OCI-LY7 (cell line): ENCODE data around the gene PHF24. TPM values are rescaled to one million over a fixed set of nuclear protein-coding genes. Genes with fewer than 3 reads are reported as not detected.

ENCODE experiments used
- BruUV-seq: library from RNA; stranded (reverse); fragments of 400-500 nt; replicated peaks from 2 replicates; lab custom pipeline; 2021; lab: Mats Ljungman, UMichigan
- CTCF ChIA-PET: fragments of 300-600 bp; sonication (Branson Sonifier 250); formaldehyde crosslinking; loops from one replicate; lab custom pipeline; 2022; ENCODE audit warnings: antibody characterized with exemption; ENCODE audit not compliant: unreplicated experiment; lab: Charles Lee
- POLR2A ChIA-PET: fragments of 300-600 bp; sonication (Branson Sonifier 250); formaldehyde crosslinking; loops from one replicate; lab custom pipeline; 2022; ENCODE audit warnings: antibody characterized with exemption; lab: Charles Lee
- DNase-seq: peaks from one replicate; pipeline ENCODE4 v3.0.0-alpha.2; 2015; ENCODE audit warnings: low spot score
- H2AFZ ChIP-seq: fragments of 200-600 bp; sonication (generic), shearing (Covaris generic); 2 replicates; pipeline ENCODE4 v1.6.1; 2014; ENCODE audit warnings: mild to moderate bottlenecking, antibody characterized with exemption, low read length, moderate library complexity
- H3K27ac ChIP-seq: fragments of 200-600 bp; sonication (generic); 2 replicates; pipeline ENCODE4 v1.5.1; 2014; ENCODE audit warnings: mixed run types, low read depth, mild to moderate bottlenecking, moderate library complexity, low read length, inconsistent platforms; ENCODE audit not compliant: poor library complexity, severe bottlenecking
- H3K36me3 ChIP-seq: fragments of 200-600 bp; sonication (generic); 2 replicates; pipeline ENCODE4 v1.6.1; 2014; ENCODE audit warnings: mild to moderate bottlenecking, antibody characterized with exemption, low read length, moderate library complexity, mixed read lengths; ENCODE audit not compliant: insufficient read depth
- H3K4me1 ChIP-seq: fragments of 200-600 bp; sonication (generic); 2 replicates; pipeline ENCODE4 v1.5.1; 2014; ENCODE audit warnings: mild to moderate bottlenecking, low read length; ENCODE audit not compliant: insufficient read depth, poor library complexity, severe bottlenecking
- H3K4me2 ChIP-seq: fragments of 200-600 bp; sonication (generic); 2 replicates; pipeline ENCODE4 v1.6.1; 2014; ENCODE audit warnings: mild to moderate bottlenecking, low read length
- H3K4me3 ChIP-seq: fragments of 200-600 bp; sonication (generic); 2 replicates; pipeline ENCODE4 v1.5.1; 2014; ENCODE audit warnings: mild to moderate bottlenecking, low read depth, low read length; ENCODE audit not compliant: poor library complexity, severe bottlenecking
- H3K79me2 ChIP-seq: fragments of 200-600 bp; sonication (generic); 2 replicates; pipeline ENCODE4 v1.6.1; 2016; ENCODE audit warnings: low read depth, mild to moderate bottlenecking, low read length, moderate library complexity, mixed read lengths; ENCODE audit not compliant: insufficient read depth
- H3K9me2 ChIP-seq: fragments of 200-600 bp; sonication (generic); 2 replicates; pipeline ENCODE4 v1.6.1; 2016; ENCODE audit warnings: mild to moderate bottlenecking, low read length, mixed read lengths; ENCODE audit not compliant: insufficient read depth
- H3K9me3 ChIP-seq: fragments of 200-600 bp; sonication (generic); 2 replicates; pipeline ENCODE4 v1.6.1; 2014; ENCODE audit warnings: mild to moderate bottlenecking, mixed run types, low read length, mixed read lengths
- H4K20me1 ChIP-seq: fragments of 200-600 bp; sonication (generic); 2 replicates; pipeline ENCODE4 v1.6.1; 2014; ENCODE audit warnings: mild to moderate bottlenecking, antibody characterized with exemption, low read length, moderate library complexity, mixed read lengths; ENCODE audit not compliant: insufficient read depth
- CTCF ChIP-seq: fragments of 200-600 bp; sonication (generic); conservative IDR thresholded peaks from 2 replicates; pipeline ENCODE4 v1.5.1; 2014; ENCODE audit warnings: mild to moderate bottlenecking, antibody characterized with exemption, low read length, moderate library complexity, mixed read lengths
- EZH2phosphoT487 ChIP-seq: fragments of 200-600 bp; sonication (generic); IDR thresholded peaks from 2 replicates; pipeline ENCODE4 v1.6.1; 2018; ENCODE audit warnings: low read depth, borderline replicate concordance, mild to moderate bottlenecking, mixed run types, antibody characterized with exemption, low read length, moderate library complexity, mixed read lengths
- intact Hi-C: fragments of 100-400 bp; cut with micrococcal nuclease; formaldehyde crosslinking; loops from one replicate; pipeline ENCODE4 v1.10.0; 2022; ENCODE audit not compliant: unreplicated experiment
- total RNA-seq, 2 experiments: library from RNA; depleted of rRNA in 1 of 2; stranded (reverse); fragments of >200 nt in 1 of 2; shearing (Covaris generic) in 1 of 2; gene quantifications; 2 replicates each; pipeline ENCODE4 v1.2.3, GENCODE V29; 2014 to 2022

Gene PHF24
- total RNA-seq, 2 experiments from 2014 or later = not detected

- Histone ChIP-seq H3K9me2 (no peaks in the 10 kb centered on the region), H3K9me3 (no peaks in the 10 kb centered on the region), H3K27ac (no peak overlapping the region), H3K4me1 (peaks cover 9% of the 10 kb centered on the region), H2AFZ (no peak overlapping the region), H4K20me1 (no peaks in the 10 kb centered on the region), H3K4me2 (no peak overlapping the region), H3K79me2 (no peaks in the 10 kb centered on the region), H3K36me3 (peaks cover 3% of the 10 kb centered on the region; the same call in 1 of the 2 replicates), H3K4me3 (no peak overlapping the region)
- TF ChIP-seq CTCF (no peak), EZH2phosphoT487 (no peak)
- no TSS peak for BruUV-seq
- ChIA-PET POLR2A (no interaction called here), CTCF (no interaction called here)
- intact Hi-C loops = no loop called here
- no peak for DNase-seq
Observed at GRCh38 chr9:34996181-34996904, 38.3 kb downstream of the PHF24 start.

GRCh38 chr9:34996905-34997279 lies 38.8 kb downstream of the PHF24 start:
- ChIA-PET CTCF (no interaction called here), POLR2A (no interaction called here)
- Histone ChIP-seq H3K9me2 (no peaks in the 10 kb centered on the region), H3K79me2 (no peaks in the 10 kb centered on the region), H3K27ac (no peak overlapping the region), H3K4me2 (no peak overlapping the region), H3K36me3 (peaks cover 3% of the 10 kb centered on the region; the same call in 1 of the 2 replicates), H4K20me1 (no peaks in the 10 kb centered on the region), H2AFZ (no peak overlapping the region), H3K9me3 (no peaks in the 10 kb centered on the region), H3K4me3 (no peak overlapping the region), H3K4me1 (peaks cover 8% of the 10 kb centered on the region)
- TF ChIP-seq CTCF = no peak
- TF ChIP-seq EZH2phosphoT487 = no peak
- BruUV-seq = no TSS peak
- no peak for DNase-seq
- intact Hi-C loops = no loop called here

- DNase-seq = no peak
- H3K79me2 ChIP-seq = no peaks in the 10 kb centered on the region
- H3K36me3 ChIP-seq = peaks cover 3% of the 10 kb centered on the region; the same call in 1 of the 2 replicates
- intact Hi-C loops = no loop called here
- H2AFZ ChIP-seq = no peak overlapping the region
- H3K9me2 ChIP-seq = no peaks in the 10 kb centered on the region
- TF ChIP-seq EZH2phosphoT487 = no peak
- TF ChIP-seq CTCF = no peak
- no TSS peak for BruUV-seq
- no peak overlapping the region for H3K27ac ChIP-seq
- H3K4me1 ChIP-seq = peaks cover 8% of the 10 kb centered on the region
- H3K4me3 ChIP-seq = no peak overlapping the region
- no peaks in the 10 kb centered on the region for H4K20me1 ChIP-seq
- no peaks in the 10 kb centered on the region for H3K9me3 ChIP-seq
- ChIA-PET POLR2A (no interaction called here), CTCF (no interaction called here)
- H3K4me2 ChIP-seq = no peak overlapping the region
Observed at GRCh38 chr9:34997379-34997781, 39.3 kb downstream of the PHF24 start.
